Measurements from ENCODE around the gene EIF3K. TPM values are rescaled to one million over a fixed set of nuclear protein-coding genes. Genes with fewer than 3 reads are reported as not detected.

The EIF3K gene
- total and polyA plus RNA-seq, 2 of the 8 experiments (the other 6 are each of a cell fraction or from before 2014, with no cell fraction given) = 329 to 937 TPM

- no peak for DNase-seq (ENCODE audit: low read depth in 1 of 2, low spot score in 2 of 2)
- no peak overlapping the region for H2BK12ac ChIP-seq (ENCODE audit: low read depth, low read length)
- H3K9ac ChIP-seq (replicated peaks in 1 of 4; ENCODE audit: extremely low read depth in 1 of 4, low read depth in 3 of 4, low read length in 3 of 4) = no peak overlapping the region
- no peak overlapping the region for H2AFZ ChIP-seq (ENCODE audit: low read length)
- no peak overlapping the region for H3K4me3 ChIP-seq (ENCODE audit: extremely low read depth in 1 of 4, insufficient read depth in 2 of 4, low read depth in 3 of 4, low read length in 4 of 4)
- no peaks in the 10 kb centered on the region for H3K9me3 ChIP-seq (ENCODE audit: insufficient read depth in 2 of 2, low read depth in 1 of 2, low read length in 1 of 2)
- no peaks in the 10 kb centered on the region for H3K23me2 ChIP-seq (ENCODE audit: low read depth, low read length)
- H4K8ac ChIP-seq (ENCODE audit: extremely low read depth, insufficient read depth, low read length) = no peak overlapping the region
- no peak for TF ChIP-seq JUND (IDR thresholded peaks at IDR 0.05; ENCODE audit: low read length)
- no peak for TF ChIP-seq HDAC2 (IDR thresholded peaks at IDR 0.05; ENCODE audit: borderline replicate concordance in 1 of 2, low read depth in 2 of 2, low read length in 2 of 2)
- TF ChIP-seq CEBPB (IDR thresholded peaks at IDR 0.05; ENCODE audit: low read depth, low read length) = no peak
- TF ChIP-seq NRF1 (IDR thresholded peaks at IDR 0.05; ENCODE audit: low read depth, low read length) = no peak
- H3K23ac ChIP-seq (ENCODE audit: insufficient read length) = no peak overlapping the region
- no peak overlapping the region for H3K4ac ChIP-seq (replicated peaks; ENCODE audit: insufficient read length, low read depth, low read length)
- no peak overlapping the region for H4K5ac ChIP-seq (ENCODE audit: insufficient read length, low read depth, low read length)
- H4K20me1 ChIP-seq (replicated peaks in 1 of 2; ENCODE audit: control insufficient read depth in 1 of 2, insufficient read depth in 2 of 2, low read length in 2 of 2) = no peaks in the 10 kb centered on the region
- no peak overlapping the region for H3K27ac ChIP-seq (ENCODE audit: low read depth, low read length)
- CTCF ChIA-PET (ENCODE audit: partially characterized antibody) = no interaction called here
- no peak overlapping the region for H3K4me2 ChIP-seq (ENCODE audit: insufficient read depth in 1 of 2, low read depth in 2 of 2, low read length in 2 of 2)
- H3K79me2 ChIP-seq (ENCODE audit: control insufficient read depth in 1 of 2, insufficient read depth in 2 of 2, low read length in 2 of 2) = no peaks in the 10 kb centered on the region
- H4K91ac ChIP-seq (replicated peaks; ENCODE audit: insufficient read length, low read length) = no peak overlapping the region
- no peak overlapping the region for H2BK120ac ChIP-seq (replicated peaks; ENCODE audit: low read depth, low read length)
- no peak for FAIRE-seq
- no peak overlapping the region for H2BK20ac ChIP-seq (ENCODE audit: low read length)
- H3K36me3 ChIP-seq (ENCODE audit: control insufficient read depth in 2 of 4, insufficient read depth in 4 of 4, low read length in 3 of 4) = peaks cover 0 to 12% (median 0%) of the 10 kb centered on the region in 4 experiments; a peak in 4 of 8 replicates
- no peaks in the 10 kb centered on the region for H3K4me1 ChIP-seq (replicated peaks in 1 of 4; ENCODE audit: control insufficient read depth in 3 of 4, insufficient read depth in 4 of 4, low read length in 3 of 4)
- no peak overlapping the region for H2BK15ac ChIP-seq (ENCODE audit: low read length)
- 91% methylated on average over 2 of the region's 2 CpGs; no CpG with 5 or more reads in 1 of the 2 experiments for whole genome bisulfite sequencing, 2 experiments (ENCODE audit: extremely low coverage in 1 of 2, insufficient coverage in 1 of 2, insufficient read length in 1 of 2, insufficient replicate concordance in 2 of 2, low coverage in 1 of 2, low lambda C conversion rate in 2 of 2, missing lambda C conversion rate in 1 of 2)
- no peaks in the 10 kb centered on the region for H3K79me1 ChIP-seq (ENCODE audit: low read depth, low read length)
- no peaks in the 10 kb centered on the region for H3K27me3 ChIP-seq (replicated peaks in 1 of 4; ENCODE audit: control insufficient read depth in 3 of 4, extremely low read depth in 1 of 4, insufficient read depth in 3 of 4, low read length in 3 of 4)
- H3K18ac ChIP-seq (ENCODE audit: extremely low read depth, low read length) = no peak overlapping the region
- no peak overlapping the region for H2BK5ac ChIP-seq (ENCODE audit: low read depth, low read length)
- H3K14ac ChIP-seq (ENCODE audit: insufficient read length) = no peak overlapping the region
- POLR2A ChIA-PET (ENCODE audit: partially characterized antibody) = interaction anchor here (0.6 kb wide), 1 partner anchor 495 kb away, joined by 3 read pairs; no protein-coding TSS in a partner anchor
- H2AK5ac ChIP-seq (ENCODE audit: low read depth, low read length) = no peak overlapping the region
- H3K56ac ChIP-seq (replicated peaks; ENCODE audit: insufficient read length, low read depth, low read length) = no peak overlapping the region
Observed at GRCh38 chr19:38588041-38588440, 30.9 kb upstream of the EIF3K start.

Data from H1 (cell line).